Tibial artery (tissue), 4 donors: ENCODE results near the gene PPP1R3F.

Experiments
- DNase-seq, 2 donors: peaks; one replicate each; pipeline ENCODE4 v3.0.0-alpha.2; 2019
- H3K27ac ChIP-seq, 2 donors: fragments of 200-600 bp; sonication (generic) in 1 of 2; 1 replicate in 1 of 2; 2 replicates in 1 of 2; pipeline ENCODE4 v1.5.1; 2018 to 2019; ENCODE audit warnings: mild to moderate bottlenecking in 1 of 2
- H3K27me3 ChIP-seq, 2 donors: fragments of 200-600 bp; sonication (generic) in 1 of 2; one replicate each; pipeline versions ENCODE4 v1.5.1 to v1.6.0; 2016 to 2019
- H3K36me3 ChIP-seq, 3 donors: fragments of 200-600 bp; sonication (generic) in 2 of 3; one replicate each; pipeline ENCODE4 v1.5.1; 2016 to 2019; ENCODE audit warnings: mild to moderate bottlenecking in 2 of 3
- H3K4me1 ChIP-seq, 4 donors: fragments of 200-600 bp; sonication (generic) in 2 of 4; 1 replicate in 3 of 4; 2 replicates in 1 of 4; pipeline ENCODE4 v1.5.1; 2016 to 2019
- H3K4me3 ChIP-seq, 2 donors: fragments of 200-600 bp; sonication (generic) in 1 of 2; 1 replicate in 1 of 2; 2 replicates in 1 of 2; pipeline ENCODE4 v1.5.1; 2018 to 2019; ENCODE audit warnings: mild to moderate bottlenecking in 2 of 2
- H3K9me3 ChIP-seq, 3 donors: fragments of 200-600 bp; sonication (generic) in 1 of 3; one replicate each; pipeline ENCODE4 v1.5.1; 2016 to 2019
- intact Hi-C: fragments of 100-400 bp; cut with DNase I; formaldehyde crosslinking; loops from one replicate; pipeline ENCODE4 v1.15.0; 2023; ENCODE audit warnings: low total_unique reads
- TF ChIP-seq, protein P1 (sequence below), 2 experiments: fragments of 200-600 bp in 1 of 2; fragments of 450-650 bp in 1 of 2; IDR thresholded peaks; one replicate each; pipeline ENCODE4 v1.5.1; 2017 to 2019; ENCODE audit warnings: antibody characterized with exemption in 2 of 2, mild to moderate bottlenecking in 1 of 2, moderate library complexity in 1 of 2

The PPP1R3F gene

DNA sequence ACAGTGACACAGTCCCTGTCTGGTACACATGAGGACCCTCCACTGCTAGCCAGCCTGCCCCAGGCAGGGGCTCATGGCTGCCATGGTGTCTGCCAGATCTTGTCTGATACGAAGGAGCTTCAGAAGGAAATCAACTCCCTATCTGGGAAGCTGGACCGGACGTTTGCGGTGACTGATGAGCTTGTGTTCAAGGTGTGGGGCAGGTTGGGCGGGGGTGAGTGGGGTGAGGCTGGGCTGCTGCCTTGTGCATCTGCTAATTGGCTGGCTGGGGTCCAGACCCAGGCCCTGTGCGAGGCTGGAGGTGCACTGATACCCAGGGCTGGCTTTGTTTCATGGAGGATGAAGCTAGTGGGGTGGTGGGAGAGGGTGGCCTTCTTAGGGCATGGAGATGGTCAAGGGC, 20.5 kb upstream of the PPP1R3F start:
- Histone ChIP-seq H3K36me3 (peaks cover 0 to 61% (median 24%) of the 10 kb centered on the region in 3 donors), H3K4me1 (no peaks in the 10 kb centered on the region), H3K27ac (no peak overlapping the region), H3K9me3 (no peaks in the 10 kb centered on the region), H3K4me3 (no peak overlapping the region), H3K27me3 (no peaks in the 10 kb centered on the region)
- DNase-seq, result no peak
- intact Hi-C loops, result no loop called here
- TF ChIP-seq, protein P1, sequence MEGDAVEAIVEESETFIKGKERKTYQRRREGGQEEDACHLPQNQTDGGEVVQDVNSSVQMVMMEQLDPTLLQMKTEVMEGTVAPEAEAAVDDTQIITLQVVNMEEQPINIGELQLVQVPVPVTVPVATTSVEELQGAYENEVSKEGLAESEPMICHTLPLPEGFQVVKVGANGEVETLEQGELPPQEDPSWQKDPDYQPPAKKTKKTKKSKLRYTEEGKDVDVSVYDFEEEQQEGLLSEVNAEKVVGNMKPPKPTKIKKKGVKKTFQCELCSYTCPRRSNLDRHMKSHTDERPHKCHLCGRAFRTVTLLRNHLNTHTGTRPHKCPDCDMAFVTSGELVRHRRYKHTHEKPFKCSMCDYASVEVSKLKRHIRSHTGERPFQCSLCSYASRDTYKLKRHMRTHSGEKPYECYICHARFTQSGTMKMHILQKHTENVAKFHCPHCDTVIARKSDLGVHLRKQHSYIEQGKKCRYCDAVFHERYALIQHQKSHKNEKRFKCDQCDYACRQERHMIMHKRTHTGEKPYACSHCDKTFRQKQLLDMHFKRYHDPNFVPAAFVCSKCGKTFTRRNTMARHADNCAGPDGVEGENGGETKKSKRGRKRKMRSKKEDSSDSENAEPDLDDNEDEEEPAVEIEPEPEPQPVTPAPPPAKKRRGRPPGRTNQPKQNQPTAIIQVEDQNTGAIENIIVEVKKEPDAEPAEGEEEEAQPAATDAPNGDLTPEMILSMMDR (IDR thresholded peaks at IDR 0.05), result no peak

DNA sequence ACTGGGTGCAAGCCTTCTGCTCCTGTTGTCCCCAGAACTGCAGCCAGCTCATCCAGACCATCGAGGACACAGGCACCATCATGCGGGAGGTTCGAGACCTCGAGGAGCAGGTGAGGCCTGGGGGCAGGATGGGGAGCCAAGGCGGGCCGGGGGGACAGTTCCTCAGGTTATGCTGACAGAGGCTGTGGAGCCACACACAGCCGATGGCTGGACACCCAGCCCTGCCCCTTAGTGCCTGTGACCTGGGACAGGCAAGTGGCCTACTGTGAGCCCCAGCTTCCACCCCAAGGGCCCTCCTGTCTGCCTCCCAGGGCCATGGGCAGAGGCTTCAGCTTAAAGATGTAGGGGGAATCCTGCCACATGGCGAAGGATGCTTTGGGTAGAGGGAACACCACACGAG, 20.0 kb upstream of the PPP1R3F start:
- Histone ChIP-seq H3K9me3 (no peaks in the 10 kb centered on the region), H3K4me1 (no peaks in the 10 kb centered on the region), H3K27ac (no peak overlapping the region), H3K36me3 (peaks cover 0 to 55% (median 24%) of the 10 kb centered on the region in 3 donors), H3K27me3 (no peaks in the 10 kb centered on the region), H3K4me3 (no peak overlapping the region)
- intact Hi-C loops, result no loop called here
- no peak for DNase-seq
- TF ChIP-seq, protein P1 (IDR thresholded peaks at IDR 0.05), result no peak

DNA sequence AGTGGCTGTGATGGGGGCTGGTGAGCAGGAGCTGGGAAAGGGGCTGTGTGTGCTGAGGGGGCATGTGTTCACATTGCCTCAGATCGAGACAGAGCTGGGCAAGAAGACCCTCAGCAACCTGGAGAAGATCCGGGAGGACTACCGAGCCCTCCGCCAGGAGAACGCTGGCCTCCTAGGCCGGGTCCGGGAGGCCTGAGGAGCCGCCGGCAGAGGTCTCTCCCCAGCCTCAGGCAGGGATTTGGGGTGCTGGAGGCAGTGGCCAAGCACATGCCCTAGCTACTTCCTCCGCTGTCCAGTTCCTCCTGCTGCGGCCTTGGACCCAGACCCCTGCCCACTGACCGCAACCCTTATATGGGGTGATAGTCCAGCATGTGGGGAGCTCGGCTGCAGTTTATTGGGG, 19.5 kb upstream of the PPP1R3F start:
- Histone ChIP-seq H3K36me3 (peaks cover 0 to 51% (median 24%) of the 10 kb centered on the region in 3 donors), H3K4me3 (no peak overlapping the region), H3K4me1 (no peaks in the 10 kb centered on the region), H3K27me3 (no peaks in the 10 kb centered on the region), H3K9me3 (no peaks in the 10 kb centered on the region), H3K27ac (no peak overlapping the region)
- TF ChIP-seq, protein P1 (IDR thresholded peaks at IDR 0.05), result no peak
- intact Hi-C loops, result no loop called here
- no peak for DNase-seq

DNA sequence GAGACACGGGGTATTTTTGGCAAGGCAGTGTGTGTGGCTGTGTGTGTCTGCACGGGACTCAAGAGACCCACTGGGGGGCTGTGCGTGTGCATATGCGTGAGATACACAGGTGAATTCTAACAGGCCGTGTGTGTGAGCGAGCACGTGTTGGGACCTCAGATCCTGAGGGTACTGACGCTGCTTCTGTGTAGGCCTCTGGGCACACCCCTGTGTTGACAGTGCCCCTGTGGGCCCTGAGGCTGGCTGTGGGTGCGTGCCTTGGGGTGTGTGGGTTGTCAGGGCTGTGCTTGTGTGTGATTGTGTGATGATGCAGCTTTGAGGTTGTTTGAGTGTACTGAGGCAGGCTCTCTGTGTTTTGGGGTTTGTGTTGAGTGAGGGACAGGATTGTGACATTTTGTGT, 19.0 kb upstream of the PPP1R3F start:
- no peaks in the 10 kb centered on the region for H3K27me3 ChIP-seq

DNA sequence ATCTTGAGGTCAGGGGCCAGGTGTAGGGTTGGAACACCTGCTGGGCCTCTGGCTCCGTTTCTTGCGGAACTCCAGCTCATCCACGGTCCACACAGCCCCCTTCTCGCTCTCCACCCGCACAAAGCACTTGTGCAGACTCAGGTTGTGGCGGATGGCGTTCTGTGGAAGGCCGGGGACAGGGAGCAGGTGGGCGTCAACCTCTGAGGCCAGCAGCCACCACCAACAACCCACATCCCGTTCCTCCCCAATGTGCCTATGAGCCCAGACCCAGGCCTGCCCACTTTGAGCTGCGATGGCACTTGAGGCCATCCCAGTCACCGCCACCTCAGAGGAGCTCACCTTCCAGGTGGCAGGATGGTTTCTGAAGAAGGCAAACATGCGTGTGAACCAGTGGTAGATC, 18.3 kb upstream of the PPP1R3F start:
- Histone ChIP-seq H3K4me1 (no peaks in the 10 kb centered on the region), H3K27ac (no peak overlapping the region), H3K4me3 (no peak overlapping the region), H3K9me3 (no peaks in the 10 kb centered on the region), H3K36me3 (peaks cover 0 to 43% (median 23%) of the 10 kb centered on the region in 3 donors), H3K27me3 (no peaks in the 10 kb centered on the region)
- TF ChIP-seq, protein P1 (IDR thresholded peaks at IDR 0.05), result no peak
- no peak for DNase-seq
- intact Hi-C loops, result no loop called here

More for the DNA sequence above, 19.0 kb upstream of the PPP1R3F start:
- H3K4me1 ChIP-seq, result no peaks in the 10 kb centered on the region
- no peak for DNase-seq
- H3K4me3 ChIP-seq, result no peak overlapping the region
- H3K27ac ChIP-seq, result no peak overlapping the region
- H3K36me3 ChIP-seq, result peaks cover 0 to 47% (median 24%) of the 10 kb centered on the region in 3 donors
- TF ChIP-seq, protein P1 (IDR thresholded peaks at IDR 0.05), result no peak
- intact Hi-C loops, result no loop called here
- H3K9me3 ChIP-seq, result no peaks in the 10 kb centered on the region

DNA sequence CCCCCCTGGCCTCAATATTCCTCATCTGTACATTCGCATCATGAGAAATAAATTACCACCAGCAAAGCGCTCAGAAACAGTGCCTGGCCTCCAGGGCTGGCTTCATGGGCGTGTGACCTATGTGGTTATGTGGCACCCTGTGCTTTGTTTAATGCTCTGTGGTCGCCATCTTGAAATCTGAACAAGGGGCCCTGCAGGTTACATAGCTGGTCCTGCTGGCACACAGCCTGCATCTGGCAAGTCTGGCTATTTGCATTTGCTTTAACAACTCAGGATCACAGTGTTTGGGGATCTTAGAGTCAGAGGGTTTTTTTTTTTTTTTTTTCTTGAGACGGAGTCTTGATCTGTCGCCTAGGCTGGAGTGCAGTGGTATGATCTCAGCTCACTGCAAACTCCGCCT, 15.0 kb upstream of the PPP1R3F start:
- Histone ChIP-seq H3K9me3 (no peaks in the 10 kb centered on the region), H3K4me1 (no peaks in the 10 kb centered on the region), H3K4me3 (no peak overlapping the region), H3K27me3 (no peaks in the 10 kb centered on the region), H3K36me3 (peaks cover 0 to 10% (median 0%) of the 10 kb centered on the region in 3 donors), H3K27ac (no peak overlapping the region)
- intact Hi-C loops, result no loop called here
- TF ChIP-seq, protein P1 (IDR thresholded peaks at IDR 0.05), result no peak
- DNase-seq, result no peak
